Measurements from ENCODE around the gene MRPL57. TPM values are rescaled to one million over a fixed set of nuclear protein-coding genes. Genes with fewer than 3 reads are reported as not detected.

MRPL57 gene
- total and polyA plus RNA-seq, 2 donors (not counting 1 experiment from before 2014, with no cell fraction given) = 7.8 to 12.1 TPM

DNA sequence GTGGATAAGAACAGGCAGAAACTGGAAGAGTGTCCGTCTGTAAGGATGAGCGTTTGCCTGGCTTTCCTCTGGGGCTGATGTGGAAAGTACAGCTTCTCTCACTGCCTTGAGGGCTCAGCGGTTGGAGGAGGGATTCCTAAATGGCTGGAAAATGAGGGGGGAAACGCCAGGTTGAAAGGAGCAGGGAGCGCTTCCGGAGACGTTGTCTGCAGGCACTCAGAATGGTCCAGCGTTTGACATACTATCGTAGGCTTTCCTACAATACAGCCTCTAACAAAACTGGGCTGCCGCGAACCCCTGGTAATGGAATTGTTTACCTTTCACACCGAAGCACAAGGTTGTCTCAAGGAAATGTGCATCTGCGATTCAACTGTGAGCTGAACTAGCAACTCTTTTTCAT is 39.9 kb downstream of the MRPL57 start:
- WGBS (ENCODE audit: insufficient coverage) = 89% methylated on average over 11 of the region's 13 CpGs
- H3K27ac Mint-ChIP-seq = no peak overlapping the region
- intact Hi-C loops (cut with micrococcal nuclease) = no loop called here

More for the DNA sequence above, 39.9 kb downstream of the MRPL57 start:
- Mint-ChIP-seq H3K4me1 (no peaks in the 10 kb centered on the region), H3K9me3 (ENCODE audit: insufficient read depth) (peaks cover 4% of the 10 kb centered on the region), H3K27me3 (peaks cover 23% of the 10 kb centered on the region), H3K4me3 (no peak overlapping the region)
- CTCF ChIA-PET = no interaction called here
- Histone ChIP-seq H3K27ac (ENCODE audit: low read length in 2 of 2) (no peak overlapping the region), H3K4me3 (ENCODE audit: control extremely low read depth in 1 of 5, extremely low read depth in 1 of 5, insufficient read depth in 1 of 5, low read depth in 2 of 5, low read length in 4 of 5) (no peak overlapping the region), H3K9ac (ENCODE audit: low read length) (no peak overlapping the region), H3K9me3 (ENCODE audit: control extremely low read depth in 1 of 3, control insufficient read depth in 2 of 3, insufficient read depth in 1 of 3, low read length in 2 of 3) (peaks cover 0 to 8% (median 0%) of the 10 kb centered on the region in 3 donors), H3K27me3 (replicated peaks in 1 of 4; ENCODE audit: control extremely low read depth in 1 of 4, control insufficient read depth in 3 of 4, insufficient read depth in 4 of 4, low read length in 3 of 4) (peaks cover 0 to 4% (median 0%) of the 10 kb centered on the region in 4 experiments), H3K36me3 (replicated peaks in 1 of 2; ENCODE audit: control extremely low read depth in 1 of 2, control insufficient read depth in 1 of 2, extremely low read depth in 1 of 2, insufficient read depth in 2 of 2, low read length in 1 of 2) (no peaks in the 10 kb centered on the region), H3K4me2 (replicated peaks; ENCODE audit: low read depth, low read length, poor library complexity, severe bottlenecking) (no peak overlapping the region), H3K79me2 (ENCODE audit: control insufficient read depth, insufficient read depth, low read length) (no peaks in the 10 kb centered on the region), H2AFZ (ENCODE audit: insufficient read depth, low read depth, low read length, poor library complexity, severe bottlenecking) (no peak overlapping the region), H3K4me1 (ENCODE audit: control insufficient read depth in 2 of 2, insufficient read depth in 2 of 2, low read length in 2 of 2) (no peaks in the 10 kb centered on the region), H4K20me1 (ENCODE audit: control insufficient read depth, insufficient read depth, low read length, poor library complexity, severe bottlenecking) (no peaks in the 10 kb centered on the region)
- POLR2A ChIA-PET = no interaction called here
- TF ChIP-seq EZH2 (IDR thresholded peaks at IDR 0.05; ENCODE audit: borderline replicate concordance, insufficient read depth, low read depth, low read length, poor library complexity, severe bottlenecking) = no peak
- no peak for TF ChIP-seq CTCF (IDR thresholded peaks at IDR 0.05)
- ATAC-seq (ENCODE audit: low read depth) (no peak), DNase-seq (no peak)

All from B cell (primary cell).